Measurements from ENCODE around the gene OBSCN.
"Not testable (repeated sequence)": the region's sequence is repeated elsewhere in the genome, so short reads cannot be mapped to it uniquely, and the experiment has no call there.

Gene OBSCN

DNA sequence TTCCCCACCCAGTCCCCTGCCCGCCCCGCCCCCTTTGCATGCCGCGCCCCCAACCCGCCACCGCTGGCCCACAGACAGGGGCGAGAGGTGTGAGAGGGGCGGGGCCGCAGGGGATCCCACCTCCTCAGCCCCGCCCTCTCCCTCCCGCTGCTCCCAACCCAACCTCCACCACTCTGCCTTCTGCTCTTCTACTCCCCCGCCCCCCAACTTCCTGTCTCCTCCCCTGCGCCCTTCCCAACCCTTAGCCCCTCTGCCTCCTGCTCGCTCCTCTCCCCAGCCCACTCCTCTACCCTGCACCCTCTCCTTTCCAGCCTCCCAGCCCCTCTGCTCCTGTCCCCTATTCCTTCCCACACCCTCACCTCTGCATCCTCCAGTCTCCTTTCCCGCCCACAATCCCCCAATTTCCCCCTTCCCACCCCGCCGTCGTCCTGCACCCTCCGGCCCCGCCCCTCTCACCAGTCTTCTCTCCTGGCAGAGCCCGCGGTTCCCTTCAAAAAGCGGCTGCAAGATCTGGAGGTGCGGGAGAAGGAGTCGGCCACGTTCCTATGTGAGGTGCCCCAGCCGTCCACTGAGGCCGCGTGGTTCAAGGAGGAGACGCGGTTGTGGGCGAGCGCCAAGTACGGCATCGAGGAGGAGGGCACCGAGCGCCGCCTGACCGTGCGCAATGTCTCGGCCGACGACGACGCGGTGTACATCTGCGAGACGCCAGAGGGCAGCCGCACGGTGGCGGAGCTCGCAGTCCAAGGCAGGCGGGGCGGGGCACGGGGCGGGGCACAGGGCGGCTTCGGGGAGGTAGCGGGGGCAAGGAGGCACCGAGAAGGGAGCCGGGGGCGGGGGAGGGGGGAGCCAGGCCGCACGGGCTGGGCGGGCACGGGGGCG lies 5.4 kb downstream of the OBSCN start:
- DNase-seq = peak; percentile 80 to 93

GRCh38 chr1:228213917-228214808 lies 6.3 kb downstream of the OBSCN start:
- no peak for DNase-seq

DNA sequence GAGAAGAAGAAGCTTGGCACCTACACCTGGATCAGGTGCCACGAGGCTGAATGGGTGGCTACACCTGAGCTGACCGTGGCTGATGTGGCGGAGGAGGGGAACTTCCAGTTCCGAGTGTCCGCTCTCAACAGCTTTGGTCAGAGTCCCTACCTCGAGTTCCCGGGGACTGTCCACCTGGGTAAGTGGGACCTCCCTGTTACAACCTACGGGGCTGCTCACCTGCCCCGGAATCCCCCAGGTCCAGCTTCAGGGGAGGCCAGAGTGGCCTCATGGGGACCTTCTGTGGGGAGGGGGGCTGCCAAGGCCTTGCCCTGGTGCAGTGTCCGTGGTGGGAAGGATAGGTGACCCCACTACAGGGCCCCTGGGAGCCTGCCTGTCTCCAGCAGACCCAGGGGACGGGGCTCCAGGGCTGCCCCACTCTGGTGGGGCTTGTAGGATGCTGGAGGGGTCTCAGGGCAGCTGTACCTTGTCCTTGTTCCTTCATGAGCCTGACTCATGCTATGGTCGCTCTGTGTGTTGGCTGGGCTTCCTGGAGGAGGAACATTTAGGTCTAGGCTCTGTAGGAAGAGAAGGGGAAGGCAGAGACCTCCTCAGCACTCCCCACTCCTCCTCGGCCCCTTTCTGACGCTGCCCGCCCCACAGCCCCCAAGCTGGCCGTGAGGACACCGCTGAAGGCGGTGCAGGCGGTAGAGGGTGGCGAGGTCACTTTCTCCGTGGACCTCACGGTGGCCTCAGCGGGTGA lies 7.2 kb downstream of the OBSCN start:
- DNase-seq = no peak

- DNase-seq = no peak
Observed at GRCh38 chr1:228215663-228216116, 7.8 kb downstream of the OBSCN start.

DNA sequence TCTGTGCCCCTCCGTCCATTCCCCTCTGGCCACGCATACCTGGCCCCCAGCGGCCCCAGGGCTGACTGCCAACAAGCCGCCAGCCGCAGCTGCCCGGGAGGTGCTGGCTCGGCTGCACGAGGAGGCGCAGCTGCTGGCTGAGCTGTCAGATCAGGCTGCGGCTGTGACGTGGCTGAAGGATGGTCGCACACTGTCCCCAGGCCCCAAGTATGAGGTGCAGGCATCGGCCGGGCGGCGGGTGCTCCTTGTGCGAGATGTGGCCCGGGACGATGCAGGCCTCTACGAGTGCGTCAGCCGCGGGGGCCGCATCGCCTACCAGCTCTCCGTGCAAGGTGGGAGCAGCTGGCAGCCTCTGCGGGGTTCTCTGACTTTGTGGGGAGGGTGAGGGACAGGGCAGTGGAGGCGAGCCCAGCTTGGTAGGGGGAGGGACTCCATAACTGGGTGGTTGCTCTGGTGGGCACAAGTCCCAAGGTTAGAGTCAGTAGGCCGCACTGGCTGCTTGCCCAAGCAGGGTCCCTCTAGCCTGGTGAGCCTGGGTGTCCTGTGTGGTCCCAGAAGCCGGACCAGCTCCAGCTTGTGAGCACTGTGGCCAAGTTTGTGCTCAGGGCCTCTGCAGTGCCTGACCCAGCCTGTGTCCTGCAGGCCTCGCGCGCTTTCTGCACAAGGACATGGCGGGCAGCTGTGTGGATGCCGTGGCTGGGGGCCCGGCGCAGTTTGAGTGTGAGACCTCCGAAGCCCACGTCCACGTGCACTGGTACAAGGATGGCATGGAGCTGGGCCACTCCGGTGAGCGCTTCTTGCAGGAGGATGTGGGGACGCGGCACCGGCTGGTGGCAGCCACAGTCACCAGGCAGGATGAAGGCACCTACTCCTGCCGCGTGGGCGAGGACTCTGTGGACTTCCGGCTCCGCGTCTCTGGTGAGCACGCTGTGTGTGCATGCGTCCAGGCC lies 8.8 kb downstream of the OBSCN start:
- DNase-seq = no peak

DNA sequence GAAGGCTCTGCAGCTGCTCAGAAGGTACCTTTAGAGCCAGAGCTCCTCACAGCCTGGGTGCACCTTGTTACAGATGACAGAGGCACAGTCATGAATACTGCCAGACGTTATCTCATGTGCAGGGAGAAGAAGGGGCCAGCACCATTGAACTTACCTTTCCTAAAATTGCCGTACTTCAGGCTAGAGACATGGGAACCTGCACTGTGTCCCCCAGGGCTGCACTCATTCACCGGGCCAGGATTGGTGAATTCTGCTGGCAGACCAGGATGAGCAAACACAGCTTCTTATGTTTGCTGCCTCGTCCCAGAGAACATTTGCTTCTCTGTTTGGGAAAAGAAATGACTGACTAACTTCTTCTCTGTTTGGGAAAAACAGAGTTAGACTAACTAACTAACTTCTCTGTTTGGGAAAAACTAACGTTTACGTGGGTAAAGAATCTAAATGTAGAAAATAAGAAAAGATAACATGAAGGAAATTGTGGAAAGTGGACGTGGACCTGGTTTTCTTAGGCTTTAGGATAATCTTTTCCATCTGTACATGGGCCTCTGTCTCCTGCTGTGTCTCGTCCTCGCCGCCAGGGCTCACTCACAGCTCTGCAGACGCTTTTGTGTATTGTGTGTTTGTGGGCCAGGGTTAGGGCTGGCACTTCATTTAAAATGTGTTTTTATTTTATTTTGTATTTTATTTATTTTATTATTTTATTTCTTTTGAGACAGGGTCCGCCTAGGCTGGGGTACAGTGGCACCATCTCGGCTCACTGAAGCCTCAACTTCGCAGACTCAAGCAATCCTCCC lies 9.9 kb downstream of the OBSCN start:
- no peak for DNase-seq

DNA sequence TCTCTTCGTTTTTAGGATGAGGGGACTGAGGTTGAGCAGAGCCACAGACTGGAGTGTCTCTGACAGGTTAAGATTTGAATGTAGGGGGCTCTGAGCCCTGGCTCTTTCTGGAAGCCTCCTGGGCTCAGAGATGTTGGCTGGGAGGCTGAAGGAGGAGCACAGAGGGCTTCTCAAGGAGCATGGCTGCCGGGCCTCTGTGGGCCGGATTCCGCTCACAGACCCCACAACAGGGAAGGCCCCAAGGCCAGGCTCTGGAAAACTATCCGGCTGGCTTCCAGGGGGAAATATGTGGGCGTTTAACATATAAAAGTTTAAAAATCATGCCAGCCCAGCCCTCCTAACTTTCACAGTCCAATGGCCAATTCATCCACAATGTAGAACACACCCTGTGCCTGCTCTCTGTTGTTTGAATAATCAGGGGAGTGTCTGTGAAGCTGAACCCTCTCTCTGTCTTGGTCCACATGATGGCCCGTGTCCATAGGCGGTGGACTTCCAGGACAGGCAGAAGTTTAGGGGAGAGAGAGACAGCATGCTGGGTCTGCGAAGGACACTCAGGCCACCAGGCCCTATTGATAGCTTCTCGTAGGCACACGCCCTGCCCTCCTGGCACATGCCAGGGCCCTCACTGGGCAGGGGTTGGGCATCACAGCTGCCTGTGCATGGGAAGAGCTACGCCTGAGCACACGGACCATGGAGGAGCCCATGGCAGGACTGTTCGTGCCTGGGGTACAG lies 10.8 kb downstream of the OBSCN start:
- no peak for DNase-seq

DNA sequence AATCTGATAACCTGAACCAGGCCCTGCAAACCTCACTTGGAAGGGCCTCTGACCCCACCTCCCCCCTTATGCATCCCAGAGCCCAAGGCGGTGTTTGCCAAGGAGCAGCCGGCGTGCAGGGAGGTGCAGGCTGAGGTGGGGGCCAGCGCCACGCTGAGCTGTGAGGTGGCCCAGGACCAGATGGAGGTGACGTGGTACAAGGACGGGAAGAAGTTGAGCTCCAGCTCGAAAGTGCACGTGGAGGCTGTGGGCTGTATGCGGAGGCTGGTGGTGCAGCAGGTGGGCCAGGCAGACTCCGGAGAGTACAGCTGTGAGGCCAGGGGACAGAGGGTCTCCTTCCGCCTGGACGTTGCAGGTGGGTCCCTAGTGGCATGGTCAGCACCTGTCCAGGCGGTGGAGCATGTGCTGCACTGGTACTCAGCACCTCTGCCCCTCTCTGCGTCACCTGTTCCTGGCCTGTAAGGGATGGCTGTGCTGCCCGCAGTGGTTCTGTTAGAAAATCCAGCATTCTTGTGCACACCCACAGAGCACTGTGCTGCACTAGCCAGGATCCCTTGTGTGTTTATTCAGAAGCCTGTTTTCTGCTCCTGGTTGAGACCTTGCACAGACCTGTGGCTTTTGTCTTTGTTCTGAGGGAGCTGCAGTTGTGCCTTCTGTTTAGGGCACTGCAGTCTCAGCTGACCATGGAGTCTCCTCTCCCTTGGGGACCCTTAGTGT lies 11.6 kb downstream of the OBSCN start:
- DNase-seq = no peak

- no peak for DNase-seq
Observed at GRCh38 chr1:228219962-228220780, 12.3 kb downstream of the OBSCN start.

- not testable (repeated sequence) for DNase-seq
Observed at GRCh38 chr1:228221097-228221496, 13.3 kb downstream of the OBSCN start.

DNA sequence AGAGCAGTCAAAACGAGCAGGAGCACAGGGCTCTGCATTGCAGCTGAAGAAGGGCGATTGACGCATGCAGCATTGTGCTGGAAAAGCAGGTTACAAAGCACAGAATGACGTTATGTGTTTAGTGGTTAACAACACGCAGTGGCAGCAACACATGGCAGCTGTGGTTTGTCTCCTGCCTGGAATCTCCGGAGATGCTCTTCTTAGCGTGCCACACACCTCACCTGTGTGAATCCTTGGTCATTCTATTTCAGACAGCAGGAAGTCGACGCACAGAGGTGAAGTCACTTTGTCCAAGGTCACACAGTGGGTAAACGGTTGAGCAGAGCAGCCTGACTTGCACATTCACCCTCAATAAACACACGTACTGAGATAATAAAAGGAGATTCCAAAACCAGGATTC lies 14.7 kb downstream of the OBSCN start:
- no peak for DNase-seq

DNA sequence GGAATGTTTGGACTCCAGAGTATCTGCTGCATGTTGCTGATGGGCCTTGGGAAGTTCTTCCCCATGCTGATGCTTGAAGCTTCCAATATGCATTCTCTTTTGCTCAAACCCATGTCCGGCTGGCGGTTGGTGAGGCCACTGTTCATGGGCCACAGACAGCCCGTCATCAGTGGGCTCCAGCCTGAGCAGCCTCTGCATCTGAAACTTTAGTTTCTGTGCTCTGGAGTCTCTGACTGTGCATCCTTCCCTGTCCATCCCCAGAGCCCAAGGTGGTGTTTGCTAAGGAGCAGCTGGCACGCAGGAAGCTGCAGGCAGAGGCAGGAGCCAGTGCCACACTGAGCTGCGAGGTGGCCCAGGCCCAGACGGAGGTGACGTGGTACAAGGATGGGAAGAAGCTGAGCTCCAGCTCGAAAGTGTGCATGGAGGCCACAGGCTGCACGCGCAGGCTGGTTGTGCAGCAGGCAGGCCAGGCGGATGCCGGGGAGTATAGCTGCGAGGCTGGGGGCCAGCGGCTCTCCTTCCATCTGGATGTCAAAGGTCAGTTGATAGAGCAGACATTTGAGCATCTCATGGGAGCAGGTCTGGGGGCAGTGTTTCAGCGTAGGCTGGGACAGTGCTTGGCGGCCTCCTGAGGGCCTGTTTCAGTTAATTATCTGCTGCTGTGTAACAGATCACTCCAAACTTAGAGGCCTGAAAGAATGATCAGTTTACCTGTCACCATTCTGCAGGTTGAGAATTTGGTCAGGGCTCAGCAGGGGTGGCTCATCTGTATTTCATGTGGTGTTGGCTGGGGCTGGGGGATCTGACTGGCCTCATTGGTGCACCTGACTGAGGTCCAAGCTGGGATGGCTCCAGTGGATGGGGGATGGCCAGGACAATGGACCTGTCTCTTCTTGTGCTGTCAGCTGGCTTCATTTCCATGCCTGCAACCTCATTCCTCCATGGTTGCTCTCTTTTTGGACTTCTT lies 16.6 kb downstream of the OBSCN start:
- DNase-seq = no peak

DNA sequence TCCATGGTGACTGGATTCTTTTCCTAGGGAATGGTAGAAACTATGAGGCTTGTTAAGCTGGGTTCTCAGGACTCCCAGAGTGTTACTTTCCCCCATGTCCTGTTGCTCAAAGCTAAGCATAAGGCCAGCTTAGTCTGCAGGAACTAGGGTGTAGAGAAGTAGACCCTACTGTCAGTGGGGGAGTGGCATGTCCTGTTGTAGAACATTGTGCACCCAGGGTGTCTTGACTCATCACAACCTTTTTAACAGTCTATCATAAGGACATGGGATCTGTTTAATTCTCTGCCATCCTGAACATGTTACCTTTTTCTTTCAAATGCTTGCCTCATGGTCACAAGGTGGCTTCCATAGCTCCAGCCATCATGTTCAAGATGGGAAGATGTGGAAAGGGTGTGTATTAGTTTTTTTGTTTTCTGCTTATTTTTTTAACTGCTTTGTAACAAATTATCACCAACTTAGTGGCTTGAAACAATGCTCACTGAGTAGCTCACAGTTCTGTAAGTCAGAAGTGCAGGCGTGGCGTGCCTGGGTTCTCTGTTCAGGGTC lies 17.4 kb downstream of the OBSCN start:
- DNase-seq = no peak

DNA sequence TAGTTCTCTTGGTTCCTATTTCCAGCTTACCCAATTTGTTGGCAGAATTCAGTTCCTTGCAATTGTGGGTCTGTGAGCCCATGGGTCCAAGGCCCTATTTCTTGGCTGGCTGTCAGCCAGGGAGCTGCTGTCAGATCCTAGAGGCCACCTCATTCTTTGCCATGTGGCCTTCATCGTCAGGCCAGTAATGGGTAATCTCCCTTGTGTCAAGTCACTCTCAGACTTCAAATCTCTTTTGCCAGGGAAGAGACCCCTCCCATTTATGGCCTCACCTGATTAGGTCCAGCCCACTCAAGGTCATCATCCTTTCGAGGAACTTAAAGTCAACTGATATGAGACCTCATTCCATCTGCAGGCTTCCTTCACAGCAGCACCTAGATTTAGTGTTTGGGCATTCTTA lies 17.9 kb downstream of the OBSCN start:
- DNase-seq = no peak

DNA sequence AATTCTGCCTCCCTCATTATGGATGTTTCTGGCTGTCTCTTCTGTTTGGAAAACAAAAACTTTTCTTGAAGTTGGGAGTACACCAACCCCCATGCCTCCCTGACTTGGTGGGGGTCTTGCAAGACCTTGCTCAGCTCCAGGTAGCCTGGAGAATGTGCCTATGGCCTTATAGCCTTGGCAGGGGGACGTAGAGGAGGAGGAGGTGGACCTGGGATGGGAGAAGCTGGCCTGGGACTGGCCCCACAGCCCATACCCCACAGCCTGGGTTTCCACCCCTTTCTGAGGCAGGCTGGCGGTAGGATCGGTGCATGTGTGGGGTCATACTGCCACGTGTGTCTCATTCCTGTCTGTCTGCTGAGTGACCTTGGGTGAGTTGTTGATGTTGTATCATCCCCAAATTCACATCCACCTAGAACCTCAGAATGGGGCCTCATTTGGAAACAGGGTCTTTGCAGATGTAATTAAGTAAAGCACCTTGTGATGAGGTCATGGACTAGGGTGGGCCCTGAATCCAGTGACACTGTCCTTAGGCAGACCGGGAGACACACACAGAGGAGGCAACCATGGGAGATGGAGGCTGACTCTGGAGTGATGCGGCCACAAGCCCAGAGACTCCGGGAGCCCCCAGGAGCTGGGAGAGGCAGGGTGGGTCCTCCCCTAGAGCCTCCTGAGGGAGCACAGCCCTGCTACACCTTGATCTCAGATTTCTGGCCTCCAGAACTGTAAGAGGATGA lies 18.5 kb downstream of the OBSCN start:
- DNase-seq = no peak
